Amniotic epithelial cell (primary cell): ENCODE data around the gene POLR3GL.
"Not testable (repeated sequence)": the region's sequence is repeated elsewhere in the genome, so short reads cannot be mapped to it uniquely, and the experiment has no call there.

Experiments
- DNase-seq: peaks from one replicate; pipeline ENCODE4 v3.0.0-alpha.2; 2010; ENCODE audit warnings: low read depth

The POLR3GL gene

GRCh38 chr1:146020058-146021049 lies 55.9 kb downstream of the POLR3GL start:
- DNase-seq = no peak

- DNase-seq = peak; percentile 32
Measured at GRCh38 chr1:146021050-146021445, 56.6 kb downstream of the POLR3GL start.

- DNase-seq = no peak
Measured at GRCh38 chr1:146021622-146022402, 57.3 kb downstream of the POLR3GL start, which contains the start of gene HJV. Gene HJV (minus strand): TSS chr1:146021735. CDS start chr1:146020231, 1,504 bp downstream.

- DNase-seq = no peak
Measured at GRCh38 chr1:146022403-146023127, 58.1 kb downstream of the POLR3GL start.

- peak; percentile 55 for DNase-seq
Measured at GRCh38 chr1:146025787-146026495, 61.5 kb downstream of the POLR3GL start.

- DNase-seq = not testable (repeated sequence)
Measured at GRCh38 chr1:146026650-146027049, 62.2 kb downstream of the POLR3GL start.
